GOT3 (cell line): ENCODE results near the gene KHDC3L.

ENCODE experiments used
- DNase-seq: peaks from one replicate; lab custom pipeline; 2025; ENCODE audit warnings: mixed read lengths; lab: John Stamatoyannopoulos, UW

KHDC3L gene

DNA sequence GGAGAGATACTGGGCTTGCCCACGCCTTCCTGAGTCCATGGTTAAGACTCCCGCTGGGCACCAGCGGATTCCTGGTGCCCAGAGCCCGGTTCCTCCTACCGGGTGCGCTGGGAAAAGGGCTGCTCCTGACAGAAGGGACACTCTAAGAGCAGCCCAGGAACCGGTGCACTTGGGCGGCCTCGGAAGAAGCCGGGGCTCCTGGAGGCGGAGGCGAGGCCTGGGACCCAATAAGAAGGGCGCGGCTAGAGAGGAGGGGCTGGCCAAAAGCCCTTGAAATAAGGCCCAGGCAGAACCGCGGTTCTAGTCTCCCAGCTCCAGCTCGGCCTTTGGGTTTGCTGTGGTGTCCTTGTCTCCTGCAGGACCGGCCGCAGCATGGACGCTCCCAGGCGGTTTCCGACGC is at the start of gene KHDC3L:
Gene KHDC3L (plus strand): TSS at position 301 of the 400 bp plus-strand sequence. CDS start 72 bp downstream, at position 373.
- no peak for DNase-seq

- no peak for DNase-seq
These were observed 47.6 kb upstream of the KHDC3L start for GRCh38 chr6:73314577-73315492.

GRCh38 chr6:73323323-73323722 is 39.1 kb upstream of the KHDC3L start:
- no peak for DNase-seq

GRCh38 chr6:73325656-73326055 is 36.8 kb upstream of the KHDC3L start:
- DNase-seq: no peak

DNA sequence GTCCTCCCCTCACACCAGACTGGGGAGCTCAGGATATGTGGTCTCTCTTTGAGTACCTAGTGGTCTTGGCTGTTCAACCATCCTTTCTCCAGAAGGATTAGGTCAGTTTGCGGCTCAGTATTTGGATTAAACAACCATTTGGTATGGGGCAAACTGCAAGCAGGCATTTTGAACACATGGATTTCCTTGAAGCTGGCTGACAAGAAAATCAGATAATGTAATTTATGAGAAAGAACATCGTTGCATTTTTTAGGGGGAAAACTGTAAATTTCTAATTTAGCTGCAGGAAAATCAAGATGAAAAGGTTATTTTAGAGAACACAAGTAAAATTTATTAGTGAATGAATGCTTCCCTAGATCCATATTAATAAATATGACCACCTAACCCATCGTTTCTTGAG is 33.7 kb upstream of the KHDC3L start:
- no peak for DNase-seq

DNA sequence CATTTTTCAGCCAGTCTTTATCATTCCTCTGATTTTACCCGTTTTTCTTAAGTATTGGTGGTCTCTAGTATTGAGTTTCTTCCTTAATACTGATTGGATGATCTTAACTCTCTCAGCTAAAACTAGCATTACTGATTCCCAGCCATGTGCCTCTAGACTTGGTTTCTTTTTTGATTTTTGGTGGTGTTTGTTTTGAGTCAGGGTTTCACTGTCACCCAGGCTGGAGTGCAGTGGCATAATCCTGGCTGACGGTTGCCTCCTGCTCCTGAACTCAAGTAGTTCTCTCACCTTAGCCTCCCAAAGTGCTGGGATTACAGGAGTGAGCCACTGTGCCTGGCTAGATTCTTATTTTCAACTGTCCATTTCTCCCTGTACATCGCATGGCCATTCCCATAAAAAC is 33.3 kb upstream of the KHDC3L start:
- DNase-seq: no peak

DNA sequence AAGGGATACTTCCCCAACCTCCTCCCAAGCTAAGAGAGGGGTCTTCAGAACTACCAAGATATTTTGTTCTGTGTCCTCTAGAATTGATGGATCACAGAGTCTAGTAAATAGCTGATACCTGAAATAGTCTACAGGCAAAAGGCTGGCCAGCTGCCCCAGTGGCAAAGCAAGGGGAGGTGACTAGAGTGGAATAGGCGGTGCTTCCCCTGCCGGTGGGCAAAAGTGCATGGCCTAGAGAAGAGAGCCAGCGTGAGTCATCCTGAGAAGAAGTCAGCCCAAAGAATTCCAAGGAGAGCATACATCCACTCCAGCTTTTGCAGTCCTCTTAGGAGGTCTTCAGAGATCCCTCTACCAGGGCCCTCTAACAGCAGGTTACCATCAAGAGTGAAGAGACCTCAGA is 23.1 kb upstream of the KHDC3L start:
- DNase-seq: no peak

- no peak for DNase-seq
These were observed 22.4 kb upstream of the KHDC3L start for GRCh38 chr6:73340048-73340447.

DNA sequence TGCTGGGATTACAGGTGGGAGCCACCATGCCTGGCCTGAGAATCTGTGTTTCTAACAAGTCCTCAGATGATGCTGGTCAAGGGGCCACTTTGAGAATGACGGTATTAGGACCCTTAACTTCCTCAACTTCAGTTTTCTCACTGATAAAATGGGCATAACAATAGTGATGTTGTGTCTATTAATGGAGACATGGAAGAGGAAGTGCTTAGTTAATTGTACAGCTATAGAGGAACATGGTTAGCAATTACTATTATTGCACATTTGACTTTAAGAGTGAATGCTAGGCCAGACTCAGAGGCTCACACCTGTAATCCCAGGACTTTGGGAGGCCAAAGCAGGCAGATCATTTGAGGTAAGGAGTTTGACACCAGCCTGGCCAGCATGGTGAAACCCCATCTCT is 21.1 kb upstream of the KHDC3L start:
- no peak for DNase-seq

DNA sequence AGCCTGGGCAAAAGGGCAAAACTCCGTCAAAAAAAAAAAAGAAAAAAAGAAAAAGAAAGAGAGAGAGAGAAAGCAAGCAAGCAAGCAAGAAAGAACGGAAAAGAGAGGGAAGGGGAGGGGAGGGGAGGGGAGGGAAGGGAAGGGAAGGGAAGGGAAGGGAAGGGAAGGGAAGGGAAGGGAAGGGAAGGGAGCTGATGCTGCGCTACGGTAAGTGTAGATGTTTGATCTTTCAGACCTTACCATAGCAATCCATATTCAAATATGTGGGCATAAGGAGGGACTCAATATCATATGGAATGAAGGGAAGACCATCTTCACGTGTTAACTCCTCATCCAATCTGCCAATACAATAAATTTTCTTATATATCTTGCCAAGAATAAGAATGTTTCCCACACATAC is 20.3 kb upstream of the KHDC3L start:
- no peak for DNase-seq

GRCh38 chr6:73343164-73343563 is 19.3 kb upstream of the KHDC3L start:
- DNase-seq: no peak

DNA sequence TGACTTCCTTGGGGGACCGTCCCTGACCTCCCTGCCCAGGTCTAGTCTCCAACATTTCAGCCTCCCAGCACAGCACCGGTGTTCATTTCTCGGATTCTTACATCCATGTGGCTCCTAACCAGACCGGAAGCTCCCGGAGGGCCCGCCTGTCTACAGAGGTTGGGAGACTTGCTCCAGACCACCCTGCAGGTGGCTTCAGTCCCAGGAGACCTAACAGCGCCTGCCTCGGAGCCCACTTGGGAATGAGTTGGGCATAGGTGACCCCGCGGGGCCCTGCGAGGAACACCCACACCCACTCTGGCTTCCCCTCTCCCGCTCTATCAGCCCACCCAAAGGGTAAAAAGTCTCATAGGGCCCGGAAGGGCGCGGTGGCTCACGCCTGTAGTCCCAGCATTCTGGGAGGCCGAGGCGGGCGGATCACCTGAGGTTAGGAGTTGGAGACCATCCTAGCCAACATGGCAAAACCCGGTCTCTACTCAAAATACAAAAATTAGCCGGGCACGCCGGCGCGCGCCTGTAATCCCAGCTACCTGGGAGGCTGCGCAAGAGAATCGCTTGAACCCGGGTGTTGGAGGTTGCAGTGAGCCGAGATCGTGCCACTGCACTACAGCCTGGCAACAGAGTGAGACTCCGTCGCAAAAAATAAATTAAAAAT is 13.8 kb upstream of the KHDC3L start:
- DNase-seq: no peak

- no peak for DNase-seq
These were observed 13.1 kb upstream of the KHDC3L start for GRCh38 chr6:73349311-73349710.

- no peak for DNase-seq
These were observed 8.5 kb upstream of the KHDC3L start, which contains the start of gene DPPA5 for GRCh38 chr6:73353636-73354593. DPPA5 (minus strand) TSS chr6:73354276; CDS start chr6:73354225, 51 bp downstream.

GRCh38 chr6:73362869-73363536 is 545 bp downstream of the KHDC3L start:
- DNase-seq: no peak

- no peak for DNase-seq
These were observed 1.0 kb downstream of the KHDC3L start for GRCh38 chr6:73363537-73363875.

GRCh38 chr6:73364121-73364520 is 1.7 kb downstream of the KHDC3L start:
- no peak for DNase-seq

GRCh38 chr6:73364549-73364948 is 2.1 kb downstream of the KHDC3L start:
- DNase-seq: no peak

GRCh38 chr6:73367761-73368355 is 5.4 kb downstream of the KHDC3L start:
- no peak for DNase-seq

DNA sequence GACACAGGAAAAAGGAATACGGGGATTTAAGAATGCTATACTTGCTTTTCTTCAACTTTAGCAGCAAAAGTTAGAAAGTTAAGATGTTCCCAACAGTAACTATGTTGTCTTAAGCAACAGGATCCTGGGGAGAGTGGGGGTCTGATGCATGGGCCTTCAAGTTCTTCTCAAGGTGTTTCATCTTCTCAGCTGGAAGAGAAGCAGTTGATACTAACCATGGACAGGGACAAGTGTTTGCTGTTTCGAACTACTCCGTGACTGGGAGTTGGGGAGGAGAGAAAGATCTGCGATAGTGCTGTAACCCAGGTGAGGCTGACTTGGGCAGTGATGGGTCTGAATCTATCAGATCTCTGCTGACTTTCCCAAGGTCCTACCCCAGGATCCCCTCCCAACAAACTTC is 6.2 kb downstream of the KHDC3L start:
- DNase-seq: no peak

DNA sequence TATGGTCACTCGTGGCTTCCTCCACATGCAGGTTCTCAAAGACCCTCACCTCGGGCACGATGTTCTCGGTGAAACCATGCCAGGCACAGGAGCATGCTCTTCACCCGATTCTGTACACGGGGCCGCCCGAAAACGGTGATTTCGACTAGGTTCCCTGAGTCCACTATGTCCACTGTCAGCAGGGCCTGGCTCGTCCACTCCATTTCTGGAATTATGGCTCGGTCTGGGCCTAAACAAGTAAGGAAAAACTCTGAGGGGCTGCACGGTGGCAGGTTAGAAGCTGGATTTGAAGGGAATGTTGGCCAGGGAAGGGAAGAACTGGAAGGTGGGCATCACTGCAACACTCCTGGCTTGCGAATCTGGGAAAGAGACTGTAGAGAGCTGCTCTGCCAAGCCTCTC is 6.7 kb downstream of the KHDC3L start:
- DNase-seq: no peak
